Esophagus muscularis mucosa (tissue), 4 donors: ENCODE data around the gene SPINDOC. TPM values are rescaled to one million over a fixed set of nuclear protein-coding genes. Genes with fewer than 3 reads are reported as not detected.
A peak's percentile ranks its signal among the peaks of the same experiment; 100 is the strongest.

Experiments
- DNase-seq: peaks from one replicate; pipeline ENCODE4 v3.0.0-alpha.2; 2017; ENCODE audit errors: extremely low spot score
- H3K27ac ChIP-seq, 4 donors: fragments of 200-600 bp; sonication (generic); replicated peaks in 1 of 4; 1 replicate in 3 of 4; 2 replicates in 1 of 4; pipeline ENCODE4 v1.5.1; 2016 to 2019; ENCODE audit warnings: mild to moderate bottlenecking in 1 of 4
- H3K27me3 ChIP-seq, 4 donors: fragments of 200-600 bp; sonication (generic); one replicate each; pipeline versions ENCODE4 v1.5.1 to v1.6.0; 2016 to 2019
- H3K36me3 ChIP-seq, 4 donors: fragments of 200-600 bp; sonication (generic); one replicate each; pipeline ENCODE4 v1.5.1; 2016 to 2019
- H3K4me1 ChIP-seq, 4 donors: fragments of 200-600 bp; sonication (generic); one replicate each; pipeline ENCODE4 v1.5.1; 2016 to 2019
- H3K4me3 ChIP-seq, 4 donors: fragments of 200-600 bp; sonication (generic); 1 replicate in 2 of 4; 2 replicates in 2 of 4; pipeline ENCODE4 v1.5.1; 2016 to 2019; ENCODE audit warnings: mild to moderate bottlenecking in 4 of 4, moderate library complexity in 1 of 4
- H3K9me3 ChIP-seq, 4 donors: fragments of 200-600 bp; sonication (generic); 1 replicate in 3 of 4; 2 replicates in 1 of 4; pipeline ENCODE4 v1.5.1; 2016 to 2019
- CTCF ChIP-seq, 3 experiments: fragments of 200-600 bp in 2 of 3; fragments of 450-650 bp in 1 of 3; sonication (generic) in 2 of 3; IDR thresholded peaks; one replicate each; pipeline ENCODE4 v1.5.1; 2017 to 2019; ENCODE audit warnings: antibody characterized with exemption in 3 of 3, mild to moderate bottlenecking in 2 of 3, moderate library complexity in 1 of 3
- EP300 ChIP-seq: sonication (generic); formaldehyde crosslinking; IDR thresholded peaks from one replicate; pipeline ENCODE4 v1.6.1; 2017; ENCODE audit warnings: antibody characterized with exemption
- POLR2A ChIP-seq: fragments of 450-650 bp; IDR thresholded peaks from one replicate; pipeline ENCODE4 v1.6.1; 2017; ENCODE audit warnings: antibody characterized with exemption, moderate library complexity, mild to moderate bottlenecking, low read depth
- POLR2AphosphoS5 ChIP-seq, 2 donors: sonication (generic); formaldehyde crosslinking; IDR thresholded peaks; one replicate each; pipeline ENCODE4 v1.6.1; 2017; ENCODE audit warnings: antibody characterized with exemption in 2 of 2
- WGBS: methylation state at CpG from one replicate; pipeline ENCODE4 v1.1.5; 2018; 5-methylcytosine and 5-hydroxymethylcytosine counted together
- intact Hi-C: fragments of 100-400 bp; cut with DNase I; formaldehyde crosslinking; loops from one replicate; pipeline ENCODE4 v1.15.1; 2023
- total RNA-seq, 4 donors: library from RNA; depleted of rRNA; stranded (reverse); fragments of >200 nt; gene quantifications; one replicate each; pipeline versions ENCODE4 v1.1.0 to v1.2.1, GENCODE V29; 2016

Gene SPINDOC
- total RNA-seq, 4 donors from 2014 or later: 12.0 to 25.8 (median 18.6) TPM

GRCh38 chr11:63840356-63841060, 27.3 kb downstream of the SPINDOC start:
- intact Hi-C loops: no loop called here
- WGBS: 7% methylated on average over 13 of the region's 13 CpGs
- Histone ChIP-seq H3K27me3 (no peaks in the 10 kb centered on the region), H3K36me3 (peaks cover 0 to 19% (median 8%) of the 10 kb centered on the region in 4 donors), H3K4me3 (peak overlapping the region; percentile 89 to 96 (median 92)), H3K9me3 (no peaks in the 10 kb centered on the region), H3K27ac (peak overlapping the region; percentile 89 to 90 (median 90)), H3K4me1 (peaks cover 59 to 77% (median 73%) of the 10 kb centered on the region in 4 donors)
- no peak for TF ChIP-seq EP300
- TF ChIP-seq POLR2A: no peak
- no peak for TF ChIP-seq POLR2AphosphoS5 (IDR thresholded peaks at IDR 0.05)
- no peak for TF ChIP-seq CTCF (IDR thresholded peaks at IDR 0.05)
- no peak for DNase-seq

- H3K4me1 ChIP-seq: peaks cover 63 to 86% (median 82%) of the 10 kb centered on the region in 4 donors
- TF ChIP-seq EP300 (no peak), POLR2A (no peak)
- DNase-seq: no peak
- no peaks in the 10 kb centered on the region for H3K9me3 ChIP-seq
- WGBS: 39% methylated on average over 3 of the region's 3 CpGs
- intact Hi-C loops: no loop called here
- H3K27ac ChIP-seq: peak overlapping the region; percentile 89 to 90 (median 90)
- no peaks in the 10 kb centered on the region for H3K27me3 ChIP-seq
- H3K36me3 ChIP-seq: peaks cover 0 to 19% (median 8%) of the 10 kb centered on the region in 4 donors
- peak overlapping the region; percentile 89 to 96 (median 92) for H3K4me3 ChIP-seq
These were observed 28.3 kb downstream of the SPINDOC start for GRCh38 chr11:63841554-63841953.

GRCh38 chr11:63843041-63843440, 29.8 kb downstream of the SPINDOC start:
- TF ChIP-seq POLR2A (no peak), POLR2AphosphoS5 (IDR thresholded peaks at IDR 0.05) (no peak), EP300 (no peak), CTCF (IDR thresholded peaks at IDR 0.05) (no peak)
- 25% methylated on average over 1 of the region's 1 CpG for WGBS
- no peaks in the 10 kb centered on the region for H3K9me3 ChIP-seq
- intact Hi-C loops: no loop called here
- H3K27ac ChIP-seq: peak overlapping the region; percentile 28 to 90 (median 89)
- no peak for DNase-seq
- H3K4me3 ChIP-seq: no peak overlapping the region
- no peaks in the 10 kb centered on the region for H3K27me3 ChIP-seq
- peaks cover 0 to 19% (median 8%) of the 10 kb centered on the region in 4 donors for H3K36me3 ChIP-seq
- peaks cover 69 to 85% (median 84%) of the 10 kb centered on the region in 4 donors for H3K4me1 ChIP-seq

GRCh38 chr11:63844836-63845235, 31.6 kb downstream of the SPINDOC start:
- no peak for DNase-seq
- peaks cover 67 to 90% (median 81%) of the 10 kb centered on the region in 4 donors for H3K4me1 ChIP-seq

More at GRCh38 chr11:63844836-63845235, 31.6 kb downstream of the SPINDOC start:
- Histone ChIP-seq H3K27ac (peak overlapping the region in 3 of 4 donors; percentile 22 to 65 (median 35)), H3K4me3 (no peak overlapping the region), H3K27me3 (no peaks in the 10 kb centered on the region), H3K9me3 (no peaks in the 10 kb centered on the region), H3K36me3 (peaks cover 0 to 19% (median 10%) of the 10 kb centered on the region in 4 donors)
- TF ChIP-seq EP300 (no peak), CTCF (IDR thresholded peaks at IDR 0.05) (no peak), POLR2AphosphoS5 (IDR thresholded peaks at IDR 0.05) (no peak), POLR2A (no peak)
- 90% methylated on average over 4 of the region's 4 CpGs for WGBS
- intact Hi-C loops: no loop called here
